HCT116 (cell line): ENCODE measurements around the gene LAMA4. TPM values are rescaled to one million over a fixed set of nuclear protein-coding genes. Genes with fewer than 3 reads are reported as not detected.

Experiments
- ATAC-seq: fragments of 200-7000 bp; cut with Tn5 transposase; 2 replicates; pipeline ENCODE4 v1.9.1; 2020; ENCODE audit warnings: mild to moderate bottlenecking, moderate library complexity
- BruUV-seq: library from RNA; stranded (reverse); fragments of 400-500 nt; replicated peaks from 2 replicates; lab custom pipeline; 2021; lab: Mats Ljungman, UMichigan
- CTCF ChIA-PET: fragments of 300-600 bp; sonication (Branson Sonifier 250); formaldehyde crosslinking; loops from one replicate; lab custom pipeline; 2021; ENCODE audit warnings: antibody characterized with exemption; lab: Charles Lee
- POLR2A ChIA-PET: fragments of 300-600, 350-600 bp; sonication (Branson Sonifier 250); formaldehyde crosslinking; loops from one replicate; lab custom pipeline; 2021; ENCODE audit warnings: antibody characterized with exemption; lab: Charles Lee
- RAD21 ChIA-PET, 2 experiments: fragments of 300-600 bp; sonication (Branson Sonifier 250); formaldehyde crosslinking; loops; one replicate each; lab custom pipeline; 2023; ENCODE audit warnings: low total read pairs in 2 of 2; ENCODE audit not compliant: uncharacterized antibody in 2 of 2, unreplicated experiment in 2 of 2, low non-redundant PET in 1 of 2; lab: Charles Lee
- DNase-seq: peaks from one replicate; pipeline ENCODE4 v3.0.0-alpha.2; 2010; ENCODE audit warnings: low read depth, low spot score
- H2AFZ ChIP-seq: fragments of 200-600 bp; shearing (Covaris generic), sonication (generic); 2 replicates; pipeline ENCODE4 v1.6.1; 2017; ENCODE audit warnings: low read depth, mixed run types, mixed read lengths, antibody characterized with exemption, low read length; ENCODE audit not compliant: poor library complexity, severe bottlenecking
- H3K27ac ChIP-seq: 2 replicates; pipeline ENCODE4 v1.5.1; 2012; ENCODE audit warnings: low read depth, low read length
- H3K27me3 ChIP-seq: fragments of 200-600 bp; sonication (generic); 2 replicates; pipeline ENCODE4 v1.6.1; 2016; ENCODE audit warnings: mixed run types, low read length, mixed read lengths; ENCODE audit not compliant: insufficient read depth
- H3K36me3 ChIP-seq, 2 experiments: fragments of 200-500 bp in 1 of 2; fragments of 200-600 bp in 1 of 2; sonication (Bioruptor generic) in 1 of 2; sonication (generic) in 1 of 2; 2 replicates each; pipeline versions ENCODE4 v1.5.1 to v1.6.1; 2014 to 2016; ENCODE audit warnings: low read length in 2 of 2, inconsistent platforms in 1 of 2, mixed read lengths in 1 of 2, mixed run types in 1 of 2; ENCODE audit not compliant: insufficient read depth in 2 of 2, control insufficient read depth in 1 of 2
- H3K4me1 ChIP-seq, 2 experiments: fragments of 200-600 bp in 1 of 2; sonication (generic) in 1 of 2; 2 replicates each; pipeline versions ENCODE4 v1.5.1 to v1.6.1; 2012 to 2017; ENCODE audit warnings: low read length in 2 of 2, inconsistent platforms in 1 of 2, mild to moderate bottlenecking in 1 of 2, mixed read lengths in 1 of 2, mixed run types in 1 of 2, moderate library complexity in 1 of 2; ENCODE audit not compliant: insufficient read depth in 2 of 2, control insufficient read depth in 1 of 2
- H3K4me2 ChIP-seq: fragments of 200-600 bp; sonication (generic); 2 replicates; pipeline ENCODE4 v1.6.1; 2017; ENCODE audit warnings: mixed run types, low read length, mixed read lengths
- H3K4me3 ChIP-seq, 2 experiments: fragments of 200-600 bp in 1 of 2; sonication (generic) in 1 of 2; replicated peaks in 1 of 2; 2 replicates each; pipeline ENCODE4 v1.5.1; 2011 to 2016; ENCODE audit warnings: low read length in 2 of 2, control low read depth in 1 of 2, low read depth in 1 of 2, mild to moderate bottlenecking in 1 of 2, mixed read lengths in 1 of 2, mixed run types in 1 of 2
- H3K79me2 ChIP-seq: fragments of 200-600 bp; sonication (generic); 2 replicates; pipeline ENCODE4 v1.6.1; 2017; ENCODE audit warnings: mild to moderate bottlenecking, mixed run types, low read length, moderate library complexity, mixed read lengths; ENCODE audit not compliant: insufficient read depth
- H3K9ac ChIP-seq: fragments of 200-600 bp; sonication (generic); 2 replicates; pipeline ENCODE4 v1.6.1; 2016; ENCODE audit warnings: low read length, mixed read lengths
- H3K9me2 ChIP-seq: fragments of 200-600 bp; sonication (generic), shearing (Covaris generic); 2 replicates; pipeline ENCODE4 v1.6.1; 2017; ENCODE audit warnings: mixed run types, mild to moderate bottlenecking, moderate library complexity; ENCODE audit not compliant: insufficient read depth
- H3K9me3 ChIP-seq, 2 experiments: fragments of 200-500 bp in 1 of 2; fragments of 200-600 bp in 1 of 2; sonication (Bioruptor generic) in 1 of 2; sonication (generic) in 1 of 2; 2 replicates each; pipeline ENCODE4 v1.6.1; 2014 to 2017; ENCODE audit warnings: low read length in 2 of 2, mixed read lengths in 2 of 2, inconsistent platforms in 1 of 2, low read depth in 1 of 2, mild to moderate bottlenecking in 1 of 2, mixed run types in 1 of 2, moderate library complexity in 1 of 2; ENCODE audit not compliant: control insufficient read depth in 1 of 2, insufficient read depth in 1 of 2
- H4K20me1 ChIP-seq: fragments of 200-600 bp; sonication (generic), shearing (Covaris generic); 2 replicates; pipeline ENCODE4 v1.6.1; 2017; ENCODE audit warnings: mixed run types, mild to moderate bottlenecking, moderate library complexity; ENCODE audit not compliant: insufficient read depth
- CEBPB ChIP-seq: IDR thresholded peaks from 2 replicates; pipeline ENCODE4 v1.6.1; 2012; ENCODE audit warnings: low read depth
- CTCF ChIP-seq, 3 experiments: fragments of 200-600 bp in 1 of 3; sonication (generic) in 1 of 3; IDR thresholded peaks in 2 of 3; conservative IDR thresholded peaks in 1 of 3; 2 replicates each; pipeline ENCODE4 v1.5.1; 2012 to 2017; ENCODE audit warnings: low read depth in 2 of 3, low read length in 2 of 3, antibody characterized with exemption in 1 of 3, borderline replicate concordance in 1 of 3, control low read depth in 1 of 3, mild to moderate bottlenecking in 1 of 3, mixed read lengths in 1 of 3, mixed run types in 1 of 3, moderate library complexity in 1 of 3; ENCODE audit not compliant: insufficient read depth in 1 of 3
- MAX ChIP-seq: IDR thresholded peaks from 2 replicates; pipeline ENCODE4 v1.6.1; 2012
- POLR2A ChIP-seq: IDR thresholded peaks from 2 replicates; pipeline ENCODE4 v1.7.0; 2011; ENCODE audit warnings: borderline replicate concordance; ENCODE audit not compliant: insufficient read depth, insufficient read length; ENCODE audit errors: extremely low read depth
- RAD21 ChIP-seq: IDR thresholded peaks from 2 replicates; pipeline ENCODE4 v1.6.1; 2012; ENCODE audit warnings: low read depth, mild to moderate bottlenecking
- REST ChIP-seq: IDR thresholded peaks from 2 replicates; pipeline ENCODE4 v1.6.1; 2012; ENCODE audit warnings: low read depth
- SIN3A ChIP-seq: IDR thresholded peaks from 2 replicates; pipeline ENCODE4 v1.6.1; 2012; ENCODE audit warnings: low read depth
- ZFX ChIP-seq: fragments of 450-650 bp; IDR thresholded peaks from 2 replicates; pipeline ENCODE4 v1.6.1; 2017
- intact Hi-C: fragments of 100-400 bp; cut with micrococcal nuclease; formaldehyde crosslinking; loops from 2 replicates; pipeline ENCODE4 v1.10.0; 2022
- total RNA-seq: library from RNA; stranded (reverse); gene quantifications from one replicate; pipeline ENCODE4 v1.2.1, GENCODE V29; 2021; ENCODE audit not compliant: unreplicated experiment

Gene LAMA4
- total RNA-seq, 1 experiment from 2014 or later = 2.2 TPM

- Histone ChIP-seq H3K27ac (no peak overlapping the region), H3K9ac (no peak overlapping the region), H3K9me3 (no peaks in the 10 kb centered on the region), H3K36me3 (no peaks in the 10 kb centered on the region), H3K4me2 (no peak overlapping the region), H3K27me3 (no peaks in the 10 kb centered on the region), H3K9me2 (no peaks in the 10 kb centered on the region), H4K20me1 (no peaks in the 10 kb centered on the region), H3K4me1 (no peaks in the 10 kb centered on the region), H3K4me3 (no peak overlapping the region), H3K79me2 (no peaks in the 10 kb centered on the region), H2AFZ (no peak overlapping the region)
- CTCF ChIA-PET = interaction anchor here (0.7 to 1.4 kb wide), 2 partner anchors 37 to 93 kb away, joined by 3 to 5 read pairs; no protein-coding TSS in a partner anchor
- no TSS peak for BruUV-seq
- RAD21 ChIA-PET = no interaction called here
- ATAC-seq (no peak), DNase-seq (no peak)
- POLR2A ChIA-PET = no interaction called here
- TF ChIP-seq CEBPB (no peak), CTCF (IDR thresholded peaks at IDR 0.05 in 2 of 3, conservative IDR thresholded peaks at IDR 0.05 in 1 of 3; ENCODE audit: borderline replicate concordance in 1 of 3, insufficient read depth in 1 of 3, low read depth in 2 of 3, low read length in 2 of 3) (no peak), REST (no peak), MAX (no peak), ZFX (no peak), POLR2A (no peak), RAD21 (no peak), SIN3A (no peak)
- intact Hi-C loops = no loop called here
Measured at GRCh38 chr6:112272799-112273198, 18.4 kb upstream of the LAMA4 start.
